H9 (cell line): ENCODE measurements around the gene SPIRE2. TPM values are rescaled to one million over a fixed set of nuclear protein-coding genes. Genes with fewer than 3 reads are reported as not detected.
"Not testable (repeated sequence)": the region's sequence is repeated elsewhere in the genome, so short reads cannot be mapped to it uniquely, and the experiment has no call there.

Experiments used
- DNase-seq: peaks from one replicate; pipeline ENCODE4 v3.0.0-alpha.2; 2017
- H2AFZ ChIP-seq: one replicate; pipeline ENCODE4 v1.6.1; 2013; ENCODE audit warnings: mild to moderate bottlenecking, low read length, control low read depth, moderate library complexity
- H2AK5ac ChIP-seq: 2 replicates; pipeline ENCODE4 v1.6.1; 2013; ENCODE audit warnings: low read length, control low read depth, mixed read lengths; ENCODE audit not compliant: insufficient read length
- H2BK120ac ChIP-seq: one replicate; pipeline ENCODE4 v1.6.1; 2013; ENCODE audit warnings: low read depth, mild to moderate bottlenecking, low read length, control low read depth, inconsistent platforms; ENCODE audit not compliant: poor library complexity, severe bottlenecking
- H2BK12ac ChIP-seq: 2 replicates; pipeline ENCODE4 v1.6.1; 2013; ENCODE audit warnings: low read length, control low read depth, mixed read lengths, low read depth; ENCODE audit not compliant: insufficient read length
- H2BK15ac ChIP-seq: 2 replicates; pipeline ENCODE4 v1.6.1; 2013; ENCODE audit warnings: low read depth, low read length, control low read depth
- H2BK20ac ChIP-seq: one replicate; pipeline ENCODE4 v1.6.1; 2013; ENCODE audit warnings: low read depth, mild to moderate bottlenecking, low read length, control low read depth, inconsistent platforms; ENCODE audit not compliant: poor library complexity, severe bottlenecking
- H2BK5ac ChIP-seq: 2 replicates; pipeline ENCODE4 v1.6.1; 2013; ENCODE audit warnings: low read length, control low read depth, mixed read lengths; ENCODE audit not compliant: insufficient read length
- H3K14ac ChIP-seq: 2 replicates; pipeline ENCODE4 v1.6.1; 2013; ENCODE audit warnings: low read length, control low read depth; ENCODE audit not compliant: insufficient read depth
- H3K18ac ChIP-seq: 2 replicates; pipeline ENCODE4 v1.6.1; 2013; ENCODE audit warnings: low read depth, mild to moderate bottlenecking, mixed read lengths, low read length, control low read depth; ENCODE audit not compliant: insufficient read length
- H3K23ac ChIP-seq: 2 replicates; pipeline ENCODE4 v1.6.1; 2013; ENCODE audit warnings: low read length, control low read depth, mixed read lengths, low read depth; ENCODE audit not compliant: insufficient read length
- H3K23me2 ChIP-seq: 2 replicates; pipeline ENCODE4 v1.6.1; 2013; ENCODE audit warnings: low read depth, mild to moderate bottlenecking, mixed read lengths, low read length, control low read depth; ENCODE audit not compliant: insufficient read length, poor library complexity, severe bottlenecking
- H3K27ac ChIP-seq: 2 replicates; pipeline ENCODE4 v1.5.1; 2013; ENCODE audit warnings: low read length, control low read depth, mixed read lengths, low read depth; ENCODE audit not compliant: insufficient read length
- H3K27me3 ChIP-seq: 2 replicates; pipeline ENCODE4 v1.6.1; 2013; ENCODE audit warnings: low read length, control low read depth, inconsistent platforms; ENCODE audit not compliant: insufficient read depth
- H3K4ac ChIP-seq: 2 replicates; pipeline ENCODE4 v1.6.1; 2013; ENCODE audit warnings: low read depth, mild to moderate bottlenecking, control low read depth, inconsistent platforms, low read length, moderate library complexity
- H3K4me1 ChIP-seq: 2 replicates; pipeline ENCODE4 v1.6.1; 2013; ENCODE audit warnings: low read length, control low read depth, inconsistent platforms; ENCODE audit not compliant: insufficient read depth
- H3K4me2 ChIP-seq: 2 replicates; pipeline ENCODE4 v1.6.1; 2013; ENCODE audit warnings: low read length, control low read depth, mixed read lengths; ENCODE audit not compliant: insufficient read length, insufficient read depth
- H3K56ac ChIP-seq: 2 replicates; pipeline ENCODE4 v1.6.1; 2013; ENCODE audit warnings: low read depth, mild to moderate bottlenecking, mixed read lengths, low read length, control low read depth; ENCODE audit not compliant: insufficient read length
- H3K79me1 ChIP-seq: 2 replicates; pipeline ENCODE4 v1.6.1; 2013; ENCODE audit warnings: low read depth, mild to moderate bottlenecking, moderate library complexity, low read length, control low read depth, inconsistent platforms; ENCODE audit not compliant: insufficient read depth, poor library complexity, severe bottlenecking
- H3K79me2 ChIP-seq: 2 replicates; pipeline ENCODE4 v1.6.1; 2013; ENCODE audit warnings: low read length, control low read depth, inconsistent platforms; ENCODE audit not compliant: insufficient read depth
- H3K9ac ChIP-seq: 2 replicates; pipeline ENCODE4 v1.6.1; 2013; ENCODE audit warnings: low read length, control low read depth, mixed read lengths; ENCODE audit not compliant: insufficient read length; ENCODE audit errors: extremely low read depth
- H3K9me3 ChIP-seq: one replicate; pipeline ENCODE4 v1.6.1; 2013; ENCODE audit warnings: low read depth, low read length, inconsistent platforms; ENCODE audit not compliant: control insufficient read depth
- H3T11ph ChIP-seq: one replicate; pipeline ENCODE4 v1.6.1; 2013; ENCODE audit warnings: mild to moderate bottlenecking, low read length, control low read depth, inconsistent platforms
- H4K20me1 ChIP-seq: one replicate; pipeline ENCODE4 v1.6.1; 2013; ENCODE audit not compliant: control insufficient read depth, insufficient read length, insufficient read depth
- H4K5ac ChIP-seq: 2 replicates; pipeline ENCODE4 v1.6.1; 2013; ENCODE audit warnings: low read depth, mild to moderate bottlenecking, mixed read lengths, low read length, control low read depth; ENCODE audit not compliant: insufficient read length
- H4K8ac ChIP-seq: replicated peaks from 2 replicates; pipeline ENCODE4 v1.6.1; 2013; ENCODE audit warnings: low read length, control low read depth, mixed read lengths, low read depth; ENCODE audit not compliant: insufficient read length
- H4K91ac ChIP-seq: 2 replicates; pipeline ENCODE4 v1.6.1; 2013; ENCODE audit warnings: low read depth, mild to moderate bottlenecking, moderate library complexity, mixed read lengths, low read length, control low read depth; ENCODE audit not compliant: insufficient read length
- H3K27ac Mint-ChIP-seq, 3 experiments: 2 replicates in 2 of 3; 3 replicates in 1 of 3; pipeline ENCODE4 v1.8.0; 2020 to 2021; ENCODE audit warnings: mixed read lengths in 3 of 3, mild to moderate bottlenecking in 1 of 3, moderate library complexity in 1 of 3
- H3K27me3 Mint-ChIP-seq: 2 replicates; pipeline ENCODE4 v1.8.0; 2021; ENCODE audit warnings: low read depth, mild to moderate bottlenecking, moderate library complexity, mixed read lengths
- H3K36me3 Mint-ChIP-seq, 3 experiments: 2 replicates in 2 of 3; 3 replicates in 1 of 3; pipeline ENCODE4 v1.8.0; 2020 to 2021; ENCODE audit warnings: low read depth in 3 of 3, mixed read lengths in 3 of 3; ENCODE audit not compliant: insufficient read depth in 1 of 3
- H3K4me1 Mint-ChIP-seq, 2 experiments: 2 replicates each; pipeline ENCODE4 v1.8.0; 2020; ENCODE audit warnings: mixed read lengths in 2 of 2
- H3K4me3 Mint-ChIP-seq, 2 experiments: 2 replicates in 1 of 2; 3 replicates in 1 of 2; pipeline ENCODE4 v1.8.0; 2020 to 2021; ENCODE audit warnings: mild to moderate bottlenecking in 2 of 2, mixed read lengths in 2 of 2, moderate library complexity in 1 of 2
- H3K9me3 Mint-ChIP-seq, 2 experiments: 2 replicates in 1 of 2; 3 replicates in 1 of 2; pipeline ENCODE4 v1.8.0; 2020; ENCODE audit warnings: mild to moderate bottlenecking in 2 of 2, mixed read lengths in 2 of 2, moderate library complexity in 1 of 2
- CTCF ChIP-seq: fragments of 200-600 bp; sonication (generic); conservative IDR thresholded peaks from 3 replicates; pipeline ENCODE4 v1.8.0; 2021; ENCODE audit warnings: antibody characterized with exemption, mild to moderate bottlenecking
- WGBS: extraction: QIAGEN DNeasy Blood & Tissue Kit; methylation state at CpG from one replicate; pipeline ENCODE4 v1.1.7; 2013; ENCODE audit warnings: missing lambda C conversion rate, low lambda C conversion rate, mixed read lengths; ENCODE audit not compliant: insufficient read length; ENCODE audit errors: extremely low coverage; 5-methylcytosine and 5-hydroxymethylcytosine counted together
- total RNA-seq: library from RNA; stranded (reverse); gene quantifications from 2 replicates; pipeline ENCODE4 v1.2.1, GENCODE V29; 2021

SPIRE2 gene
- total RNA-seq, 1 experiment from 2014 or later, result 6.9 TPM

GRCh38 chr16:89782489-89782888, 45.8 kb upstream of the SPIRE2 start:
- no peak overlapping the region for H3K18ac ChIP-seq
- H2BK5ac ChIP-seq, result no peak overlapping the region
- no peak overlapping the region for H3K4me2 ChIP-seq
- no peak overlapping the region for H2BK20ac ChIP-seq
- no peak overlapping the region for H2AFZ ChIP-seq
- no peaks in the 10 kb centered on the region for H3K9me3 ChIP-seq
- H2BK120ac ChIP-seq, result no peak overlapping the region
- no peaks in the 10 kb centered on the region for H4K20me1 ChIP-seq
- WGBS, result no CpG with 5 or more reads among the region's 6 CpGs
- H3K4ac ChIP-seq, result no peak overlapping the region
- H3K4me3 Mint-ChIP-seq, result no peak overlapping the region
- no peak overlapping the region for H2BK15ac ChIP-seq
- H3T11ph ChIP-seq, result no peak overlapping the region
- H3K9ac ChIP-seq, result no peak overlapping the region
- no peaks in the 10 kb centered on the region for H3K9me3 Mint-ChIP-seq
- no peaks in the 10 kb centered on the region for H3K27me3 Mint-ChIP-seq
- no peak for DNase-seq
- TF ChIP-seq CTCF, result no peak
- H3K14ac ChIP-seq, result no peak overlapping the region
- no peak overlapping the region for H4K91ac ChIP-seq
- H4K8ac ChIP-seq, result no peak overlapping the region
- no peak overlapping the region for H3K27ac ChIP-seq
- no peaks in the 10 kb centered on the region for H3K79me1 ChIP-seq
- H3K23me2 ChIP-seq, result peaks cover 2% of the 10 kb centered on the region
- H3K4me1 Mint-ChIP-seq, result peaks cover 11 to 13% of the 10 kb centered on the region in 2 experiments; a peak in 3 of 4 replicates
- no peak overlapping the region for H3K23ac ChIP-seq
- peaks cover 56 to 89% (median 76%) of the 10 kb centered on the region in 3 experiments for H3K36me3 Mint-ChIP-seq
- H2BK12ac ChIP-seq, result no peak overlapping the region
- no peaks in the 10 kb centered on the region for H3K27me3 ChIP-seq
- H2AK5ac ChIP-seq, result no peak overlapping the region
- H3K4me1 ChIP-seq, result no peaks in the 10 kb centered on the region
- H3K27ac Mint-ChIP-seq, result 0 out of 7 replicates have a peak overlapping the region, but pooled peaks of 2 of the 3 experiments have one; percentile 10 to 61
- no peak overlapping the region for H4K5ac ChIP-seq
- no peak overlapping the region for H3K56ac ChIP-seq
- no peaks in the 10 kb centered on the region for H3K79me2 ChIP-seq

DNA sequence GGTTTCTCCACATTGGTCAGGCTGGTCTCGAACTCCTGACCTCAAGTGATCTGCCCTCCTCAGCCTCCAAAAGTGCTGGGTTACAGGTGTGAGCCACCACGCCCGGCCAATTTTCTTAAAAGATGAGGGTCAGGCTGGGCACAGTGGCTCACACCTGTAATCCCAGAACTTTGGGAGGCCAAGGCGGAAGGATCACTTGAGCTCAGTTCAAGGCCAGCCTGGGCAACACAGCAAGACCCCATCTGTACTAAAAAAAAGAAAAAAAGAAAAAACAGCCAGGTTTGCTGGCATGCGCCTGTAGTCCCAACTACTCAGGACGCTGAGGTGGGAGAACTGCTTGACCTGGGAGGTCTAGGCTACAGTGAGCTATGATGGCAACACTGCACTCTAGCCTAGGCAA, 44.3 kb upstream of the SPIRE2 start:
- H3K27me3 Mint-ChIP-seq, result not testable (repeated sequence)

More for the DNA sequence above, 44.3 kb upstream of the SPIRE2 start:
- H3K9me3 ChIP-seq, H3K9ac ChIP-seq, H2BK15ac ChIP-seq, H2BK120ac ChIP-seq, H3K4me3 Mint-ChIP-seq, H3K23ac ChIP-seq, H3K4me1 ChIP-seq, H2AFZ ChIP-seq, H3T11ph ChIP-seq, H3K27me3 ChIP-seq, H4K91ac ChIP-seq, H3K18ac ChIP-seq, H2BK20ac ChIP-seq, H3K14ac ChIP-seq, H3K79me1 ChIP-seq, H3K23me2 ChIP-seq, H3K79me2 ChIP-seq, H3K9me3 Mint-ChIP-seq, H2AK5ac ChIP-seq, DNase-seq, H3K27ac ChIP-seq, H4K20me1 ChIP-seq, H3K27ac Mint-ChIP-seq, H3K4ac ChIP-seq, H2BK12ac ChIP-seq, H3K56ac ChIP-seq, H3K4me2 ChIP-seq, H4K8ac ChIP-seq, H4K5ac ChIP-seq, H2BK5ac ChIP-seq: not testable (repeated sequence)
- H3K4me1 Mint-ChIP-seq, result peaks cover 11 to 13% of the 10 kb centered on the region in 2 experiments; a peak in 3 of 4 replicates
- no CpG with 5 or more reads among the region's 6 CpGs for WGBS
- peaks cover 52 to 89% (median 79%) of the 10 kb centered on the region in 3 experiments for H3K36me3 Mint-ChIP-seq
